ENCODE data around the gene RINT1.
"Not testable (repeated sequence)": the region's sequence is repeated elsewhere in the genome, so short reads cannot be mapped to it uniquely, and the experiment has no call there.

DNA sequence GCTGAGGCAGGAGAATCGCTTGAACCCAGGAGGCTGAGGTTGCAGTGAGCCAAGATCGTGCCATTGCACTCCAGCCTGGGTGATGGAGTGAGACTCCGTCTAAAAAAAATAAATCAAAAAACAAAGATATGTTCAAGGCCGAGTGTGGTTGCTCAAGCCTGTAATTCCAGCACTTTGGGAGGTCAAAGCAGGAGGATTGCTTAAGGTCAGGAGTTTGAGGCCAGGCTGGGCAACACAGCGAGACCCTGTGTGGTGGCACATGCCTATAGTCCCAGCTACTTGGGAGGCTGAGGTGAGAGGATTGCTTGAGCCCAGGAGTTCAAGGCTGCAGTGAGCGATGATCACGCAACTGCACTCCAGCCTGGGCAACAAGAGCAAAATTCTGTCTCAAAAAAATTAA is 11.4 kb upstream of the RINT1 start:
- TF ChIP-seq, protein P1, sequence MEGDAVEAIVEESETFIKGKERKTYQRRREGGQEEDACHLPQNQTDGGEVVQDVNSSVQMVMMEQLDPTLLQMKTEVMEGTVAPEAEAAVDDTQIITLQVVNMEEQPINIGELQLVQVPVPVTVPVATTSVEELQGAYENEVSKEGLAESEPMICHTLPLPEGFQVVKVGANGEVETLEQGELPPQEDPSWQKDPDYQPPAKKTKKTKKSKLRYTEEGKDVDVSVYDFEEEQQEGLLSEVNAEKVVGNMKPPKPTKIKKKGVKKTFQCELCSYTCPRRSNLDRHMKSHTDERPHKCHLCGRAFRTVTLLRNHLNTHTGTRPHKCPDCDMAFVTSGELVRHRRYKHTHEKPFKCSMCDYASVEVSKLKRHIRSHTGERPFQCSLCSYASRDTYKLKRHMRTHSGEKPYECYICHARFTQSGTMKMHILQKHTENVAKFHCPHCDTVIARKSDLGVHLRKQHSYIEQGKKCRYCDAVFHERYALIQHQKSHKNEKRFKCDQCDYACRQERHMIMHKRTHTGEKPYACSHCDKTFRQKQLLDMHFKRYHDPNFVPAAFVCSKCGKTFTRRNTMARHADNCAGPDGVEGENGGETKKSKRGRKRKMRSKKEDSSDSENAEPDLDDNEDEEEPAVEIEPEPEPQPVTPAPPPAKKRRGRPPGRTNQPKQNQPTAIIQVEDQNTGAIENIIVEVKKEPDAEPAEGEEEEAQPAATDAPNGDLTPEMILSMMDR (IDR thresholded peaks at IDR 0.05): not testable (repeated sequence)
- TF ChIP-seq POLR2A (IDR thresholded peaks at IDR 0.05): not testable (repeated sequence)
